ENCODE measurements around the gene FTO.

The FTO gene

GRCh38 chr16:54059319-54059718 lies 355.4 kb downstream of the FTO start:
- no peak for DNase-seq (ENCODE audit: low read depth)

GRCh38 chr16:54060599-54061421 lies 356.9 kb downstream of the FTO start:
- no peak for DNase-seq (ENCODE audit: low read depth)

GRCh38 chr16:54061454-54061853 lies 357.5 kb downstream of the FTO start:
- no peak for DNase-seq (ENCODE audit: low read depth)

GRCh38 chr16:54062361-54063278 lies 358.7 kb downstream of the FTO start:
- DNase-seq (ENCODE audit: low read depth) = no peak

- DNase-seq (ENCODE audit: low read depth) = no peak
Measured at GRCh38 chr16:54063279-54063773, 359.4 kb downstream of the FTO start.

- DNase-seq (ENCODE audit: low read depth) = no peak
Measured at GRCh38 chr16:54066451-54067105, 362.6 kb downstream of the FTO start.

GRCh38 chr16:54067322-54068065 lies 363.5 kb downstream of the FTO start:
- DNase-seq (ENCODE audit: low read depth) = no peak

- DNase-seq (ENCODE audit: low read depth) = no peak
Measured at GRCh38 chr16:54068212-54068611, 364.3 kb downstream of the FTO start.

GRCh38 chr16:54069601-54070239 lies 365.8 kb downstream of the FTO start:
- DNase-seq (ENCODE audit: low read depth) = no peak

- DNase-seq (ENCODE audit: low read depth) = no peak
Measured at GRCh38 chr16:54070789-54071343, 366.9 kb downstream of the FTO start.

- no peak for DNase-seq (ENCODE audit: low read depth)
Measured at GRCh38 chr16:54071514-54071913, 367.6 kb downstream of the FTO start.

GRCh38 chr16:54072237-54072636 lies 368.3 kb downstream of the FTO start:
- no peak for DNase-seq (ENCODE audit: low read depth)

- DNase-seq (ENCODE audit: low read depth) = no peak
Measured at GRCh38 chr16:54073356-54073755, 369.4 kb downstream of the FTO start.

- DNase-seq (ENCODE audit: low read depth) = no peak
Measured at GRCh38 chr16:54075446-54075845, 371.5 kb downstream of the FTO start.

GRCh38 chr16:54076006-54076504 lies 372.1 kb downstream of the FTO start:
- no peak for DNase-seq (ENCODE audit: low read depth)

GRCh38 chr16:54077050-54077821 lies 373.3 kb downstream of the FTO start:
- DNase-seq (ENCODE audit: low read depth) = no peak

GRCh38 chr16:54080524-54081008 lies 376.6 kb downstream of the FTO start:
- DNase-seq (ENCODE audit: low read depth) = no peak

- no peak for DNase-seq (ENCODE audit: low read depth)
Measured at GRCh38 chr16:54086791-54087190, 382.8 kb downstream of the FTO start.

GRCh38 chr16:54090602-54091001 lies 386.6 kb downstream of the FTO start:
- DNase-seq (ENCODE audit: low read depth) = no peak

GRCh38 chr16:54093281-54093680 lies 389.3 kb downstream of the FTO start:
- DNase-seq (ENCODE audit: low read depth) = no peak
